GM12892 (cell line): ENCODE results near the gene ZDHHC7. TPM values are rescaled to one million over a fixed set of nuclear protein-coding genes. Genes with fewer than 3 reads are reported as not detected.
"Not testable (repeated sequence)": the region's sequence is repeated elsewhere in the genome, so short reads cannot be mapped to it uniquely, and the experiment has no call there.

Experiments used
- DNase-seq: peaks from one replicate; pipeline ENCODE4 v3.0.0; 2011; ENCODE audit not compliant: insufficient read length
- FAIRE-seq: peaks from 2 replicates; lab custom pipeline; 2011; peaks lifted over from hg19 to GRCh38; lab: Jason Lieb, UNC
- POLR2A ChIP-seq: IDR thresholded peaks from 2 replicates; pipeline ENCODE4 v1.6.1; 2011; ENCODE audit warnings: low read depth, low read length, control low read depth
- POLR2AphosphoS5 ChIP-seq: IDR thresholded peaks from 2 replicates; pipeline ENCODE4 v1.6.1; 2011; ENCODE audit warnings: low read depth, low read length, control low read depth
- TAF1 ChIP-seq: IDR thresholded peaks from 2 replicates; pipeline ENCODE4 v1.6.1; 2011; ENCODE audit warnings: low read depth, mild to moderate bottlenecking, control low read depth, low read length, borderline replicate concordance
- polyA plus RNA-seq: library from polyadenylated mRNA; unstranded; fragments of >200 nt; gene quantifications from one replicate; pipeline ENCODE4 v1.2.1, GENCODE V29; 2012; ENCODE audit warnings: missing spikeins, inconsistent platforms; ENCODE audit not compliant: missing spikeins

ZDHHC7 gene
- 18.7 TPM for polyA plus RNA-seq

- DNase-seq (peak; percentile 90), FAIRE-seq (peak; percentile 51)
- peak; percentile 79; the same call in 1 of the 2 replicates for TF ChIP-seq TAF1
- TF ChIP-seq POLR2A, result peak; percentile 92; the same call in 1 of the 2 replicates
- peak; percentile 87 for TF ChIP-seq POLR2AphosphoS5
Measured at GRCh38 chr16:85010931-85011845, at the start of gene ZDHHC7. TSS of gene ZDHHC7 (minus strand) at chr16:85011535. CDS start at chr16:84990618, 20,917 bp downstream.

- DNase-seq, result no peak
- TF ChIP-seq POLR2AphosphoS5 (no peak), TAF1 (no peak), POLR2A (no peak)
Measured at GRCh38 chr16:85058909-85059308, 47.6 kb upstream of the ZDHHC7 start.

GRCh38 chr16:85057948-85058347 is 46.6 kb upstream of the ZDHHC7 start:
- no peak for DNase-seq
- no peak for TF ChIP-seq POLR2A
- no peak for TF ChIP-seq POLR2AphosphoS5

More at GRCh38 chr16:85058909-85059308, 47.6 kb upstream of the ZDHHC7 start:
- no peak for FAIRE-seq

GRCh38 chr16:85057212-85057889 is 46.0 kb upstream of the ZDHHC7 start:
- FAIRE-seq, result no peak
- TF ChIP-seq POLR2AphosphoS5, result no peak
- no peak for TF ChIP-seq POLR2A
- no peak for TF ChIP-seq TAF1
- DNase-seq, result no peak

More at GRCh38 chr16:85057948-85058347, 46.6 kb upstream of the ZDHHC7 start:
- no peak for FAIRE-seq

GRCh38 chr16:85056211-85056748 is 44.9 kb upstream of the ZDHHC7 start:
- DNase-seq (no peak), FAIRE-seq (no peak)
- TF ChIP-seq POLR2A, result no peak
- no peak for TF ChIP-seq POLR2AphosphoS5
- no peak for TF ChIP-seq TAF1

- FAIRE-seq, result peak; percentile 64
- TF ChIP-seq POLR2A (no peak), TAF1 (no peak), POLR2AphosphoS5 (no peak)
- no peak for DNase-seq
Measured at GRCh38 chr16:85055493-85056210, 44.3 kb upstream of the ZDHHC7 start.

GRCh38 chr16:85054948-85055492 is 43.7 kb upstream of the ZDHHC7 start:
- DNase-seq, result no peak
- no peak for FAIRE-seq
- TF ChIP-seq POLR2A (no peak), TAF1 (no peak), POLR2AphosphoS5 (no peak)

GRCh38 chr16:85054321-85054720 is 43.0 kb upstream of the ZDHHC7 start:
- DNase-seq, FAIRE-seq: not testable (repeated sequence)

- FAIRE-seq (no peak), DNase-seq (no peak)
- no peak for TF ChIP-seq POLR2AphosphoS5
- TF ChIP-seq POLR2A, result no peak
- TF ChIP-seq TAF1, result no peak
Measured at GRCh38 chr16:85052536-85052935, 41.2 kb upstream of the ZDHHC7 start.

GRCh38 chr16:85051683-85052082 is 40.3 kb upstream of the ZDHHC7 start:
- no peak for FAIRE-seq

GRCh38 chr16:85051067-85051581 is 39.8 kb upstream of the ZDHHC7 start:
- FAIRE-seq (no peak), DNase-seq (no peak)
- no peak for TF ChIP-seq TAF1
- no peak for TF ChIP-seq POLR2AphosphoS5
- no peak for TF ChIP-seq POLR2A

More at GRCh38 chr16:85051683-85052082, 40.3 kb upstream of the ZDHHC7 start:
- DNase-seq, result no peak
- TF ChIP-seq POLR2A (no peak), TAF1 (no peak), POLR2AphosphoS5 (no peak)
